IMR-90 (cell line): Measurements from ENCODE around the gene FLOT2. TPM values are rescaled to one million over a fixed set of nuclear protein-coding genes. Genes with fewer than 3 reads are reported as not detected.

Experiments
- ATAC-seq: fragments of 200-7000 bp; cut with Tn5 transposase; 2 replicates; pipeline ENCODE4 v1.9.1; 2020; ENCODE audit warnings: low read depth, mild to moderate bottlenecking, moderate library complexity
- BruUV-seq: library from RNA; stranded (reverse); fragments of 400-500 nt; replicated peaks from 2 replicates; lab custom pipeline; 2021; lab: Mats Ljungman, UMichigan
- CTCF ChIA-PET: fragments of 300-600 bp; formaldehyde crosslinking; extraction: SDS; loops from one replicate; lab custom pipeline; 2021; ENCODE audit warnings: antibody characterized with exemption; lab: Yijun Ruan, JAX
- POLR2A ChIA-PET: fragments of 300-600 bp; sonication (Branson Sonifier 250); formaldehyde crosslinking; loops from one replicate; lab custom pipeline; 2022; ENCODE audit warnings: antibody characterized with exemption; ENCODE audit not compliant: unreplicated experiment; lab: Charles Lee
- DNase-seq: peaks from one replicate; pipeline ENCODE4 v3.0.0; 2013
- H2AFZ ChIP-seq: replicated peaks from 2 replicates; pipeline ENCODE3; 2013; ENCODE audit warnings: low read length, mild to moderate bottlenecking; ENCODE audit not compliant: poor library complexity
- H2AK5ac ChIP-seq: 2 replicates; pipeline ENCODE4 v1.6.1; 2013; ENCODE audit warnings: low read depth, low read length, inconsistent platforms
- H2AK9ac ChIP-seq: replicated peaks from 2 replicates; pipeline ENCODE3; 2013; ENCODE audit warnings: mild to moderate bottlenecking, low read depth, low read length, moderate library complexity; ENCODE audit not compliant: poor library complexity
- H2BK120ac ChIP-seq: 2 replicates; pipeline ENCODE4 v1.6.1; 2013; ENCODE audit warnings: low read depth, low read length, inconsistent platforms
- H2BK15ac ChIP-seq: 3 replicates; pipeline ENCODE4 v1.6.1; 2013; ENCODE audit warnings: low read depth, low read length, inconsistent platforms
- H2BK20ac ChIP-seq: 2 replicates; pipeline ENCODE4 v1.6.1; 2013; ENCODE audit warnings: low read depth, mild to moderate bottlenecking, inconsistent platforms, low read length, moderate library complexity
- H2BK5ac ChIP-seq: 2 replicates; pipeline ENCODE4 v1.6.1; 2013; ENCODE audit warnings: mild to moderate bottlenecking, low read depth, low read length, inconsistent platforms; ENCODE audit not compliant: poor library complexity, severe bottlenecking
- H3K14ac ChIP-seq: replicated peaks from 2 replicates; pipeline ENCODE4 v1.6.1; 2013; ENCODE audit warnings: low read depth, low read length, inconsistent platforms
- H3K18ac ChIP-seq: 2 replicates; pipeline ENCODE4 v1.6.1; 2013; ENCODE audit warnings: low read depth, low read length, control low read depth
- H3K23ac ChIP-seq: 2 replicates; pipeline ENCODE4 v1.6.1; 2013; ENCODE audit warnings: low read depth, low read length, inconsistent platforms
- H3K27ac ChIP-seq: 2 replicates; pipeline ENCODE4 v1.5.1; 2013; ENCODE audit warnings: mild to moderate bottlenecking, control low read depth, low read length; ENCODE audit not compliant: insufficient read depth
- H3K27me3 ChIP-seq: 2 replicates; pipeline ENCODE4 v1.6.1; 2013; ENCODE audit warnings: low read length; ENCODE audit not compliant: control insufficient read depth, insufficient read depth
- H3K36me3 ChIP-seq: 2 replicates; pipeline ENCODE4 v1.6.1; 2013; ENCODE audit warnings: low read length, mixed read lengths; ENCODE audit not compliant: control insufficient read depth, insufficient read depth
- H3K4ac ChIP-seq: 2 replicates; pipeline ENCODE4 v1.6.1; 2013; ENCODE audit warnings: low read depth, low read length, inconsistent platforms
- H3K4me1 ChIP-seq: 2 replicates; pipeline ENCODE4 v1.6.1; 2013; ENCODE audit warnings: low read length, mixed read lengths; ENCODE audit not compliant: control insufficient read depth, insufficient read depth
- H3K4me2 ChIP-seq: 2 replicates; pipeline ENCODE4 v1.6.1; 2013; ENCODE audit warnings: low read depth, mild to moderate bottlenecking, control low read depth, low read length, moderate library complexity
- H3K4me3 ChIP-seq: 2 replicates; pipeline ENCODE4 v1.5.1; 2013; ENCODE audit warnings: low read depth, mild to moderate bottlenecking, control low read depth, low read length, moderate library complexity; ENCODE audit not compliant: insufficient read depth
- H3K56ac ChIP-seq: 2 replicates; pipeline ENCODE4 v1.6.1; 2013; ENCODE audit warnings: low read length, inconsistent platforms; ENCODE audit not compliant: insufficient read depth; ENCODE audit errors: extremely low read depth
- H3K79me1 ChIP-seq, 2 experiments: 2 replicates each; pipeline ENCODE4 v1.6.1; 2013; ENCODE audit warnings: low read length in 2 of 2, inconsistent platforms in 1 of 2, low read depth in 1 of 2
- H3K9ac ChIP-seq: 2 replicates; pipeline ENCODE4 v1.6.1; 2013; ENCODE audit warnings: low read depth, low read length, control low read depth
- H3K9me1 ChIP-seq: 2 replicates; pipeline ENCODE4 v1.6.1; 2013; ENCODE audit warnings: low read length, inconsistent platforms; ENCODE audit not compliant: insufficient read depth
- H3K9me3 ChIP-seq: 2 replicates; pipeline ENCODE4 v1.6.1; 2013; ENCODE audit warnings: low read length; ENCODE audit not compliant: control insufficient read depth, insufficient read depth
- H4K20me1 ChIP-seq: 2 replicates; pipeline ENCODE4 v1.6.1; 2013; ENCODE audit warnings: low read length, inconsistent platforms; ENCODE audit not compliant: insufficient read depth
- H4K5ac ChIP-seq: 2 replicates; pipeline ENCODE4 v1.6.1; 2013; ENCODE audit warnings: mild to moderate bottlenecking, low read depth, low read length, control low read depth
- H4K8ac ChIP-seq, 2 experiments: 2 replicates each; pipeline ENCODE4 v1.6.1; 2013; ENCODE audit warnings: low read depth in 2 of 2, low read length in 2 of 2, control low read depth in 1 of 2, inconsistent platforms in 1 of 2
- H4K91ac ChIP-seq: 2 replicates; pipeline ENCODE4 v1.6.1; 2013; ENCODE audit warnings: low read depth, low read length, inconsistent platforms; ENCODE audit not compliant: insufficient read depth
- CHD1 ChIP-seq: IDR thresholded peaks from 2 replicates; pipeline ENCODE4 v1.6.1; 2012; ENCODE audit warnings: low read depth, low read length, improper control_type of control experiment
- ELK1 ChIP-seq: fragments of 150-350 bp; IDR thresholded peaks from 2 replicates; pipeline ENCODE4 v1.6.1; 2016; ENCODE audit warnings: low read depth, mild to moderate bottlenecking, low read length, moderate library complexity, borderline replicate concordance
- MXI1 ChIP-seq: IDR thresholded peaks from 2 replicates; pipeline ENCODE4 v1.6.1; 2012; ENCODE audit warnings: low read depth, mild to moderate bottlenecking, low read length, moderate library complexity, borderline replicate concordance
- RAD21 ChIP-seq: IDR thresholded peaks from 2 replicates; pipeline ENCODE4 v1.6.1; 2012; ENCODE audit warnings: low read length, improper control_type of control experiment
- RCOR1 ChIP-seq: IDR thresholded peaks from 2 replicates; pipeline ENCODE4 v1.6.1; 2012; ENCODE audit warnings: mild to moderate bottlenecking, low read length, improper control_type of control experiment; ENCODE audit not compliant: insufficient replicate concordance
- SMC3 ChIP-seq: fragments of 150-350 bp; IDR thresholded peaks from 2 replicates; pipeline ENCODE4 v1.6.1; 2016; ENCODE audit warnings: low read depth, mild to moderate bottlenecking, antibody characterized with exemption, low read length, moderate library complexity
- WGBS, 2 experiments: methylation state at CpG; one replicate each; pipeline versions ENCODE4 v1.1.5 to v1.1.7; 2013; ENCODE audit warnings: missing lambda C conversion rate in 2 of 2; ENCODE audit not compliant: insufficient read length in 1 of 2; ENCODE audit errors: extremely low coverage in 2 of 2; 5-methylcytosine and 5-hydroxymethylcytosine counted together
- dilution Hi-C: fragments of 300-500 bp; cut with HindIII; formaldehyde crosslinking; loops from one replicate; pipeline ENCODE4 v1.14.3; 2018; ENCODE audit warnings: low sequenced_read_pairs; ENCODE audit not compliant: unreplicated experiment
- in situ Hi-C: fragments of 300-500 bp; cut with MboI; formaldehyde crosslinking; loops from 3 replicates; pipeline ENCODE4 v1.14.3; 2019; ENCODE audit warnings: low sequenced_read_pairs, inconsistent platforms, mixed read lengths
- intact Hi-C: fragments of 100-400 bp; cut with micrococcal nuclease; formaldehyde crosslinking; loops from 2 replicates; pipeline ENCODE4 v1.10.0; 2022
- polyA plus RNA-seq, 3 experiments: library from polyadenylated mRNA; depleted of rRNA; stranded (reverse); fragments of >200 nt; gene quantifications; 2 replicates each; pipeline ENCODE4 v1.2.3, GENCODE V29; 2012; ENCODE audit warnings: low replicate concordance in 1 of 3
- total RNA-seq: library from RNA; depleted of rRNA; stranded (reverse); fragments of >200 nt; gene quantifications from 2 replicates; pipeline ENCODE4 v1.2.3, GENCODE V29; 2012
- TF ChIP-seq, protein P1 (sequence below): conservative IDR thresholded peaks from 2 replicates; pipeline ENCODE4 v1.5.1; 2012; ENCODE audit warnings: mild to moderate bottlenecking, low read depth, low read length, improper control_type of control experiment

FLOT2 gene
- total and polyA plus RNA-seq, 2 of the 4 experiments (the other 2 are of a cell fraction) = 19.7 to 67.9 TPM

DNA sequence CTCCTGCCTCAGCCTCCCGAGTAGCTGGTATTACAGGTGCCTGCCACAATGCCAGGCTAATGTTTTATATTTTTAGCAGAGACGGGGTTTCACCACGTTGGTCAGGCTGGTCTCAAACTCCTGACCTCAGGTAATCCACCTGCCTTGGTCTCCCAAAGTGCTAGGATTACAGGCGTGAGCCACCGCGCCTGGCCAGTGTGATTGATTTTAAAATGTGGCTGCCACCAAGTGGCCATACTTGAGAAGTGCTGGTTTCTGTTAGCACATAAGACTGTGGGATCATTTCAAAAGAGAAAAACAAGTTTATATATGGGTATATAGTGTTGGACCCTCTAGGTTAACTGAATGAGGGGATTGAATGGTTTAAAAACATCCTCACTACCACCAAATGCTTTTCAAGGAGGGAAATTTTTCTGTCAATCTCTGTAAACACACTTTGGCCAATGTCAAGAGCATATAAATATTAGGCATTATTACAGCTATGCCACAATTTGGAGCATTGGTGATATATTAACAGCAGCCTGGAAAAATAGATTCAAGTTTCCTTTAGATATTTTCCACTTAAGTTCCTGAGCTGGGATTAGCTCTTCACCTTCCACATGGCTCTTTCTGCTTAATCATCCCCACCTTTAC is 18.9 kb upstream of the FLOT2 start:
- Histone ChIP-seq H3K4me2 (no peak overlapping the region), H2BK5ac (no peak overlapping the region), H3K79me1 (peaks cover 39 to 52% of the 10 kb centered on the region in 2 experiments), H3K27me3 (no peaks in the 10 kb centered on the region), H3K56ac (no peak overlapping the region), H2AK5ac (no peak overlapping the region), H2BK120ac (no peak overlapping the region), H3K4ac (no peak overlapping the region), H3K23ac (no peak overlapping the region), H3K27ac (no peak overlapping the region), H2AK9ac (no peak overlapping the region), H3K18ac (no peak overlapping the region), H4K8ac (no peak overlapping the region), H3K9me1 (no peaks in the 10 kb centered on the region), H3K4me1 (no peaks in the 10 kb centered on the region), H3K14ac (no peak overlapping the region), H3K4me3 (no peak overlapping the region), H2AFZ (no peak overlapping the region), H3K9me3 (no peaks in the 10 kb centered on the region), H2BK20ac (no peak overlapping the region), H2BK15ac (no peak overlapping the region), H3K9ac (no peak overlapping the region), H3K36me3 (peaks cover 67% of the 10 kb centered on the region), H4K5ac (no peak overlapping the region), H4K91ac (no peak overlapping the region), H4K20me1 (peaks cover 21% of the 10 kb centered on the region; the same call in 1 of the 2 replicates)
- ATAC-seq = peak; percentile 78
- TF ChIP-seq RAD21 (peak; percentile 46), SMC3 (peak; percentile 43; the same call in 1 of the 2 replicates), RCOR1 (no peak), ELK1 (no peak), CHD1 (no peak), MXI1 (no peak)
- TF ChIP-seq, protein P1, sequence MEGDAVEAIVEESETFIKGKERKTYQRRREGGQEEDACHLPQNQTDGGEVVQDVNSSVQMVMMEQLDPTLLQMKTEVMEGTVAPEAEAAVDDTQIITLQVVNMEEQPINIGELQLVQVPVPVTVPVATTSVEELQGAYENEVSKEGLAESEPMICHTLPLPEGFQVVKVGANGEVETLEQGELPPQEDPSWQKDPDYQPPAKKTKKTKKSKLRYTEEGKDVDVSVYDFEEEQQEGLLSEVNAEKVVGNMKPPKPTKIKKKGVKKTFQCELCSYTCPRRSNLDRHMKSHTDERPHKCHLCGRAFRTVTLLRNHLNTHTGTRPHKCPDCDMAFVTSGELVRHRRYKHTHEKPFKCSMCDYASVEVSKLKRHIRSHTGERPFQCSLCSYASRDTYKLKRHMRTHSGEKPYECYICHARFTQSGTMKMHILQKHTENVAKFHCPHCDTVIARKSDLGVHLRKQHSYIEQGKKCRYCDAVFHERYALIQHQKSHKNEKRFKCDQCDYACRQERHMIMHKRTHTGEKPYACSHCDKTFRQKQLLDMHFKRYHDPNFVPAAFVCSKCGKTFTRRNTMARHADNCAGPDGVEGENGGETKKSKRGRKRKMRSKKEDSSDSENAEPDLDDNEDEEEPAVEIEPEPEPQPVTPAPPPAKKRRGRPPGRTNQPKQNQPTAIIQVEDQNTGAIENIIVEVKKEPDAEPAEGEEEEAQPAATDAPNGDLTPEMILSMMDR = peak; percentile 50
- intact Hi-C loops (loop anchor here (1.0 kb wide), 1 partner anchor 190 kb away; the partner anchor contains the start of gene TLCD1), in situ Hi-C loops (no loop called here), dilution Hi-C loops (no loop called here)
- no TSS peak for BruUV-seq
- ChIA-PET POLR2A (interaction anchor here (0.5 kb wide), 2 partner anchors 8 to 42 kb away, joined by 3 read pairs; no protein-coding TSS in a partner anchor), CTCF (interaction anchor here (0.6 to 1.6 kb wide), 2 partner anchors 27 to 190 kb away, joined by 3 to 6 read pairs; no protein-coding TSS in a partner anchor)
- peak; percentile 43 for DNase-seq
- 80% methylated on average over 4 of the region's 6 CpGs; no CpG with 5 or more reads in 1 of the 2 experiments for WGBS, 2 experiments
